Endodermal cell (in vitro differentiated cells): ENCODE data around the gene RPA3. TPM values are rescaled to one million over a fixed set of nuclear protein-coding genes. Genes with fewer than 3 reads are reported as not detected.
"Not testable (repeated sequence)": the region's sequence is repeated elsewhere in the genome, so short reads cannot be mapped to it uniquely, and the experiment has no call there.

Experiments used
- DNase-seq: peaks from one replicate; pipeline ENCODE4 v3.0.0-alpha.2; 2017
- H3K27ac ChIP-seq: 2 replicates; pipeline ENCODE4 v1.5.1; 2013; ENCODE audit warnings: mild to moderate bottlenecking, low read depth, low read length, moderate library complexity
- H3K27me3 ChIP-seq: 2 replicates; pipeline ENCODE4 v1.6.1; 2013; ENCODE audit warnings: mild to moderate bottlenecking, low read length, moderate library complexity; ENCODE audit not compliant: insufficient read depth, control insufficient read depth, poor library complexity, severe bottlenecking
- H3K36me3 ChIP-seq: 2 replicates; pipeline ENCODE4 v1.7.0; 2013; ENCODE audit warnings: mild to moderate bottlenecking, low read length, moderate library complexity; ENCODE audit not compliant: control insufficient read depth, insufficient read depth
- H3K4me1 ChIP-seq: one replicate; pipeline ENCODE4 v1.7.0; 2013; ENCODE audit warnings: low read length; ENCODE audit not compliant: control insufficient read depth, insufficient read depth
- H3K4me3 ChIP-seq: 2 replicates; pipeline ENCODE4 v1.5.1; 2013; ENCODE audit warnings: mild to moderate bottlenecking, low read length, moderate library complexity
- H3K9ac ChIP-seq: 2 replicates; pipeline ENCODE4 v1.6.1; 2013; ENCODE audit warnings: mild to moderate bottlenecking, low read length, moderate library complexity; ENCODE audit not compliant: poor library complexity, severe bottlenecking; ENCODE audit errors: extremely low read depth
- H3K9me3 ChIP-seq: 2 replicates; pipeline ENCODE4 v1.6.1; 2013; ENCODE audit warnings: mild to moderate bottlenecking, low read length, moderate library complexity; ENCODE audit not compliant: control insufficient read depth
- H3K27ac Mint-ChIP-seq: 2 replicates; pipeline ENCODE4 v1.8.0; 2020; ENCODE audit warnings: mixed read lengths
- H3K27me3 Mint-ChIP-seq: 2 replicates; pipeline ENCODE4 v1.8.0; 2021; ENCODE audit warnings: mild to moderate bottlenecking, mixed read lengths; ENCODE audit not compliant: insufficient read depth
- H3K36me3 Mint-ChIP-seq: 2 replicates; pipeline ENCODE4 v1.8.0; 2020; ENCODE audit warnings: low read depth, mixed read lengths
- H3K4me1 Mint-ChIP-seq: 2 replicates; pipeline ENCODE4 v1.8.0; 2020; ENCODE audit warnings: mixed read lengths
- H3K4me3 Mint-ChIP-seq: 2 replicates; pipeline ENCODE4 v1.8.0; 2020; ENCODE audit warnings: mild to moderate bottlenecking, moderate library complexity, mixed read lengths
- H3K9me3 Mint-ChIP-seq: 2 replicates; pipeline ENCODE4 v1.8.0; 2020; ENCODE audit warnings: mild to moderate bottlenecking, mixed read lengths
- WGBS, 2 experiments: methylation state at CpG; one replicate each; pipeline versions ENCODE4 v1.1.5 to v1.1.7; 2013; ENCODE audit warnings: missing lambda C conversion rate in 2 of 2, mixed read lengths in 1 of 2; ENCODE audit not compliant: insufficient coverage in 1 of 2, insufficient read length in 1 of 2; 5-methylcytosine and 5-hydroxymethylcytosine counted together
- total RNA-seq, 2 donors: library from RNA; stranded (reverse); fragmentation: NEBNext Ultra II Directional in 1 of 2; extraction: Animal tissue kit (Norgen Biotek cat#: 25700) in 1 of 2; gene quantifications; 2 replicates in 1 of 2; 3 replicates in 1 of 2; pipeline ENCODE4 v1.2.1, GENCODE V29; 2021
- TF ChIP-seq, protein P1 (sequence below): fragments of 200-600 bp; sonication (generic); conservative IDR thresholded peaks from 2 replicates; pipeline ENCODE4 v1.5.0; 2021; ENCODE audit warnings: antibody characterized with exemption, mild to moderate bottlenecking

RPA3 gene
- total RNA-seq, 2 donors from 2014 or later: 65.5 to 97.8 TPM

DNA sequence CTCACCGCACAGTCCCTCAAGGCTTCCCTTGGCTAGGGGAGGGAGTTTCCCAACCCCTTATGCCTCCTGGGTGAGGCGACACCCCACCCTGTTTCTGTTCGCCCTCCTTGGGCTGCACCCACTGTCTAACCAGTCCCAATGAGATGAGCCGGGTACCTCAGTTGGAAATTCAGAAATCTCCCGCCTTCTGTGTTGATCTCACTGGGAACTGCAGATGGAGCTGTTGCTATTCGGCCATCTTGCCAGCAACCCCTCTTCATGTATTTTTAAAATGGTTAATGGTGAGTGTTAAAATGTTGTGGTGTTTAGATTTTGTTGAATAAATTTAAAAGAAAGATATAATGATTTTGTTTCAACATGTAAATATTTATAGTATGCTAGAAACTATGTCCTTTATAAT lies 55.9 kb downstream of the RPA3 start:
- H3K9ac ChIP-seq: no peak overlapping the region
- no peaks in the 10 kb centered on the region for H3K36me3 ChIP-seq
- H3K27me3 ChIP-seq: no peaks in the 10 kb centered on the region
- no peak overlapping the region for H3K27ac Mint-ChIP-seq
- no peak overlapping the region for H3K27ac ChIP-seq
- H3K4me1 ChIP-seq: no peaks in the 10 kb centered on the region
- H3K36me3 Mint-ChIP-seq: peaks cover 6% of the 10 kb centered on the region
- H3K4me3 Mint-ChIP-seq: no peak overlapping the region
- 73 to 76% methylated on average over 2 to 6 of the region's 6 CpGs for WGBS, 2 experiments
- no peaks in the 10 kb centered on the region for H3K27me3 Mint-ChIP-seq
- peaks cover 11% of the 10 kb centered on the region for H3K9me3 Mint-ChIP-seq
- DNase-seq: peak; percentile 78
- peaks cover 3% of the 10 kb centered on the region for H3K9me3 ChIP-seq
- H3K4me3 ChIP-seq: no peak overlapping the region
- H3K4me1 Mint-ChIP-seq: peaks cover 14% of the 10 kb centered on the region
- TF ChIP-seq, protein P1, sequence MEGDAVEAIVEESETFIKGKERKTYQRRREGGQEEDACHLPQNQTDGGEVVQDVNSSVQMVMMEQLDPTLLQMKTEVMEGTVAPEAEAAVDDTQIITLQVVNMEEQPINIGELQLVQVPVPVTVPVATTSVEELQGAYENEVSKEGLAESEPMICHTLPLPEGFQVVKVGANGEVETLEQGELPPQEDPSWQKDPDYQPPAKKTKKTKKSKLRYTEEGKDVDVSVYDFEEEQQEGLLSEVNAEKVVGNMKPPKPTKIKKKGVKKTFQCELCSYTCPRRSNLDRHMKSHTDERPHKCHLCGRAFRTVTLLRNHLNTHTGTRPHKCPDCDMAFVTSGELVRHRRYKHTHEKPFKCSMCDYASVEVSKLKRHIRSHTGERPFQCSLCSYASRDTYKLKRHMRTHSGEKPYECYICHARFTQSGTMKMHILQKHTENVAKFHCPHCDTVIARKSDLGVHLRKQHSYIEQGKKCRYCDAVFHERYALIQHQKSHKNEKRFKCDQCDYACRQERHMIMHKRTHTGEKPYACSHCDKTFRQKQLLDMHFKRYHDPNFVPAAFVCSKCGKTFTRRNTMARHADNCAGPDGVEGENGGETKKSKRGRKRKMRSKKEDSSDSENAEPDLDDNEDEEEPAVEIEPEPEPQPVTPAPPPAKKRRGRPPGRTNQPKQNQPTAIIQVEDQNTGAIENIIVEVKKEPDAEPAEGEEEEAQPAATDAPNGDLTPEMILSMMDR: peak; percentile 80

DNA sequence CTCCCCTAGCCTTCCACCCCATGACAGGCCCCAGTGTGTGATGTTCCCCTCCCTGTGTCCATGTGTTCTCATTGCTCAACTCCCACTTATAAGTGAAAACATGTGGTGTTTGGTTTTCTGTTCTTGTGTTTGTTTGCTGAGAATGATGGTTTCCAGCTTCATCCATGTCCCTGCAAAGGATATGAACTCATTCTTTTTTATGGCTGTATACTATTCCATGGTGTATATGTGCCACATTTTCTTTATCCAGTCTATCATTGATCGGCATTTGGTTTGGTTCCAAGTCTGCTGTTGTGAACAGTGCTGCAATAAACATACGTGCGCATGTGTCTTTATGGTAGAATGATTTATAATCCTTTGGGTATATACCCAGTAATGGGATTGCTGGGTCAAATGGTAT lies 61.9 kb downstream of the RPA3 start:
- H3K36me3 ChIP-seq, H3K27me3 Mint-ChIP-seq, H3K9me3 ChIP-seq, H3K27me3 ChIP-seq, H3K4me1 ChIP-seq, DNase-seq, H3K4me3 ChIP-seq, H3K9ac ChIP-seq, H3K27ac ChIP-seq, H3K4me3 Mint-ChIP-seq, H3K27ac Mint-ChIP-seq: not testable (repeated sequence)
- H3K9me3 Mint-ChIP-seq: peaks cover 24% of the 10 kb centered on the region
- 96% methylated on average over 3 of the region's 3 CpGs; no CpG with 5 or more reads in 1 of the 2 experiments for WGBS, 2 experiments
- peaks cover 23% of the 10 kb centered on the region for H3K4me1 Mint-ChIP-seq
- peaks cover 15% of the 10 kb centered on the region for H3K36me3 Mint-ChIP-seq

DNA sequence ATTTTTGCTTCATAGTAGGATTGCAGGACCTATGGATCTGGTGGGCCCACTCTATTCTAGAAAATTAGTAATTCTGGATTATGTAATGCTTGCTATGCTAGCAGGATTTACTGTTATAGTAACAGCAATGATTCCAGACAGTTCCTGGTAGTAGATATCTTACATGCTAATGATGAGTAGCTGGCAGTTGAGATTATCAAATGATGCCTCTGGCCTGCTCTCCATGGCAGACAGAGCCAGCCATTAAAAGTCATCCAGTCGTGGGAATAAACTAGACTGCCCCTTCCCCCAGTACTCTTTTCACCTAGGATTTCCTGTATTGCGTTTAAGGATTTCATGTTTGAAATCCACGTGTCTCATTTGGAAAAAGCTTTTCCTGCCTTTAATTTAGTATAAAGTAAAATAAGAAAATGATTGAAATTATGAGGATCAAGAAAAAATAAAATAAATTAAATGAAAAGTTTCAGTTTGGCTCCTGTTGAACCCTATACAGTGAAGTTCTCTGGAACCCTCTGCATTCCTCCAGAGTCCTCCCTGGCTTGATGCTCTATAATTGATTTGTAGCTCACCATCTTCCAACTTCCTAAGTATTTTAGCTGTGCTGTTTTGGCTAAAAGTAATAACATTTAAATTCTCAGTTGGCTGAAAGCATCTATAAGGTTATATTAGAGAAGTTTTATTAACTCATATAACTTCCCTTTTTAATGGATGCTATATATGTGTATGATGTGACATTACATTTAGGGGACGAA lies 63.3 kb downstream of the RPA3 start:
- H3K27me3 Mint-ChIP-seq: no peaks in the 10 kb centered on the region
- peaks cover 7% of the 10 kb centered on the region for H3K9me3 ChIP-seq
- H3K27me3 ChIP-seq: no peaks in the 10 kb centered on the region
- H3K27ac Mint-ChIP-seq: no peak overlapping the region
- peaks cover 24% of the 10 kb centered on the region for H3K4me1 Mint-ChIP-seq
- H3K27ac ChIP-seq: no peak overlapping the region
- TF ChIP-seq, protein P1: no peak
- H3K9ac ChIP-seq: no peak overlapping the region
- H3K36me3 ChIP-seq: no peaks in the 10 kb centered on the region
- 93% methylated on average over 4 of the region's 4 CpGs; no CpG with 5 or more reads in 1 of the 2 experiments for WGBS, 2 experiments
- no peak overlapping the region for H3K4me3 Mint-ChIP-seq
- H3K36me3 Mint-ChIP-seq: peaks cover 15% of the 10 kb centered on the region
- H3K9me3 Mint-ChIP-seq: peaks cover 24% of the 10 kb centered on the region
- no peak for DNase-seq
- H3K4me1 ChIP-seq: no peaks in the 10 kb centered on the region
- no peak overlapping the region for H3K4me3 ChIP-seq
